A549 (cell line): ENCODE measurements around the gene DDX59. TPM values are rescaled to one million over a fixed set of nuclear protein-coding genes. Genes with fewer than 3 reads are reported as not detected.

Source experiments
- ATAC-seq, 2 experiments: fragments of 200-7000 bp in 1 of 2; fragments of >200 bp in 1 of 2; cut with Nextera tagmentation in 1 of 2; cut with Tn5 transposase in 1 of 2; 3 replicates each; pipeline versions ENCODE4 v1.8.0 to v1.9.1; 2018 to 2020; ENCODE audit warnings: mild to moderate bottlenecking in 1 of 2, moderate library complexity in 1 of 2
- CTCF ChIA-PET: fragments of 300-600 bp; sonication (Branson Sonifier 250); formaldehyde crosslinking; extraction: SDS; loops from one replicate; lab custom pipeline; 2021; ENCODE audit warnings: antibody characterized with exemption, inconsistent platforms; lab: Yijun Ruan, JAX
- POLR2A ChIA-PET: fragments of 350-600 bp; formaldehyde crosslinking; extraction: SDS; loops from one replicate; lab custom pipeline; 2021; ENCODE audit warnings: antibody characterized with exemption, inconsistent platforms; lab: Yijun Ruan, JAX
- DNase-seq, 2 experiments: peaks; one replicate each; pipeline versions ENCODE4 v3.0.0 to v3.0.0-alpha.2; 2011 to 2016; ENCODE audit warnings: low read depth in 1 of 2, low spot score in 1 of 2
- FAIRE-seq: peaks from 2 replicates; lab custom pipeline; 2011; peaks lifted over from hg19 to GRCh38; lab: Jason Lieb, UNC
- H3K27ac ChIP-seq, 2 experiments: fragments of >200 bp; sonication (Bioruptor Twin); formaldehyde crosslinking; 3 replicates each; pipeline ENCODE4 v1.5.1; 2016 to 2017
- H3K4me1 ChIP-seq: fragments of >200 bp; sonication (Bioruptor Twin); formaldehyde crosslinking; 3 replicates; pipeline ENCODE4 v1.6.1; 2016
- H3K4me2 ChIP-seq: fragments of >200 bp; sonication (Bioruptor Twin); formaldehyde crosslinking; 3 replicates; pipeline ENCODE4 v1.6.1; 2016
- H3K4me3 ChIP-seq: fragments of >200 bp; sonication (Bioruptor Twin); formaldehyde crosslinking; 3 replicates; pipeline ENCODE4 v1.5.1; 2016
- H3K9me3 ChIP-seq: fragments of >200 bp; sonication (Bioruptor Twin); formaldehyde crosslinking; 3 replicates; pipeline ENCODE4 v1.6.1; 2016
- E2F6 ChIP-seq: IDR thresholded peaks from 2 replicates; pipeline ENCODE4 v1.6.1; 2012; ENCODE audit warnings: low read depth, borderline replicate concordance
- EHMT2 ChIP-seq: fragments of 200-600 bp; sonication (generic); IDR thresholded peaks from 2 replicates; pipeline ENCODE4 v1.6.1; 2016; ENCODE audit warnings: antibody characterized with exemption, low read depth, mild to moderate bottlenecking, moderate library complexity
- ELK1 ChIP-seq: fragments of 150-350 bp; IDR thresholded peaks from 2 replicates; pipeline ENCODE4 v1.6.1; 2014; ENCODE audit warnings: low read depth, mild to moderate bottlenecking, low read length
- EP300 ChIP-seq, 2 experiments: fragments of >200 bp; sonication (Bioruptor Twin); formaldehyde crosslinking; IDR thresholded peaks; 2 replicates in 1 of 2; 3 replicates in 1 of 2; pipeline ENCODE4 v1.6.1; 2016 to 2017
- ESRRA ChIP-seq: fragments of 150-350 bp; IDR thresholded peaks from 2 replicates; pipeline ENCODE4 v1.6.1; 2014; ENCODE audit warnings: mild to moderate bottlenecking, low read length, borderline replicate concordance
- HDAC2 ChIP-seq: fragments of 200-600 bp; sonication (generic); IDR thresholded peaks from 2 replicates; pipeline ENCODE4 v1.6.1; 2016
- HEYL ChIP-seq: fragments of 250-450 bp; sonication (Bioruptor Pico); IDR thresholded peaks from 2 replicates; pipeline ENCODE4 v1.8.0; 2021; ENCODE audit warnings: mild to moderate bottlenecking, moderate library complexity
- JUNB ChIP-seq: fragments of >200 bp; sonication (Bioruptor Twin); formaldehyde crosslinking; IDR thresholded peaks from 2 replicates; pipeline ENCODE4 v1.6.1; 2016
- KDM5A ChIP-seq: fragments of 200-600 bp; sonication (generic); IDR thresholded peaks from 2 replicates; pipeline ENCODE4 v1.6.1; 2016; ENCODE audit warnings: antibody characterized with exemption, mild to moderate bottlenecking
- NR3C1 ChIP-seq: fragments of >200 bp; sonication (Bioruptor Twin); formaldehyde crosslinking; IDR thresholded peaks from 3 replicates; pipeline ENCODE4 v1.6.1; 2017
- PBX3 ChIP-seq: IDR thresholded peaks from 2 replicates; pipeline ENCODE4 v1.6.1; 2012
- REST ChIP-seq: fragments of 200-600 bp; sonication (generic); IDR thresholded peaks from 2 replicates; pipeline ENCODE4 v1.6.1; 2016; ENCODE audit warnings: antibody characterized with exemption, mild to moderate bottlenecking, moderate library complexity
- SMC3 ChIP-seq: fragments of >200 bp; sonication (Bioruptor Twin); formaldehyde crosslinking; IDR thresholded peaks from 3 replicates; pipeline ENCODE4 v1.6.1; 2018; ENCODE audit warnings: inconsistent platforms
- TFCP2L1 ChIP-seq: fragments of 250-450 bp; sonication (Bioruptor Pico); IDR thresholded peaks from 2 replicates; pipeline ENCODE4 v1.5.0; 2021; ENCODE audit warnings: mild to moderate bottlenecking
- ZFP36 ChIP-seq: fragments of 450-650 bp; IDR thresholded peaks from 2 replicates; pipeline ENCODE4 v1.6.1; 2014; ENCODE audit warnings: borderline replicate concordance; ENCODE audit not compliant: partially characterized antibody
- WGBS: methylation state at CpG from one replicate; pipeline ENCODE4 v1.1.6; 2017; ENCODE audit errors: missing lambda C conversion rate; 5-methylcytosine and 5-hydroxymethylcytosine counted together
- polyA plus RNA-seq, 4 experiments: library from polyadenylated mRNA; depleted of rRNA in 3 of 4; stranded (reverse); fragments of >200 nt; fragmentation: RNase III in 1 of 4; extraction: RNeasy Plus Mini Kit Qiagen cat#74134 plus additional on column Dnase treatment in 1 of 4; gene quantifications; 2 replicates in 3 of 4; 3 replicates in 1 of 4; pipeline ENCODE4 v1.2.3, GENCODE V29; 2011 to 2017
- TF ChIP-seq, protein P1 (sequence below): fragments of >200 bp; sonication (Bioruptor Twin); formaldehyde crosslinking; IDR thresholded peaks from 3 replicates; pipeline ENCODE4 v1.5.1; 2016
- TF ChIP-seq, protein P2 (sequence below): fragments of >200 bp; sonication (Bioruptor Twin); formaldehyde crosslinking; IDR thresholded peaks from 3 replicates; pipeline ENCODE4 v1.6.1; 2016

Gene DDX59
- polyA plus RNA-seq, 2 of the 4 experiments (the other 2 are of a cell fraction) = 16.6 to 42.9 TPM

GRCh38 chr1:200619894-200620272, 49.8 kb downstream of the DDX59 start:
- POLR2A ChIA-PET = no interaction called here
- H3K27ac ChIP-seq = peak overlapping the region; percentile 79 to 91
- CTCF ChIA-PET = interaction anchor here (0.7 to 6.5 kb wide), 2 partner anchors 181 to 275 kb away, joined by 3 to 68 read pairs; partner anchors contain the start of gene INAVA
- DNase-seq = no peak
- peak overlapping the region; percentile 86 for H3K4me3 ChIP-seq
- no peak for TF ChIP-seq E2F6
- peak overlapping the region; percentile 75 for H3K4me2 ChIP-seq
- H3K9me3 ChIP-seq = no peaks in the 10 kb centered on the region
- peaks cover 9% of the 10 kb centered on the region; the same call in 2 of the 3 replicates for H3K4me1 ChIP-seq
- 3% methylated on average over 6 of the region's 6 CpGs for WGBS
- FAIRE-seq = no peak
- ATAC-seq = no peak

GRCh38 chr1:200610846-200611245, 58.9 kb downstream of the DDX59 start:
- H3K27ac ChIP-seq = no peak overlapping the region
- no peak for FAIRE-seq
- no peak overlapping the region for H3K4me2 ChIP-seq
- 83% methylated on average over 2 of the region's 2 CpGs for WGBS
- no peaks in the 10 kb centered on the region for H3K4me1 ChIP-seq
- TF ChIP-seq HEYL (CRISPR knock-in tag) (no peak), EP300 (IDR thresholded peaks at IDR 0.05) (no peak), ESRRA (no peak), ZFP36 (no peak), EHMT2 (no peak), ELK1 (no peak), KDM5A (no peak), JUNB (no peak), PBX3 (no peak), REST (no peak), HDAC2 (no peak), TFCP2L1 (no peak), NR3C1 (no peak), SMC3 (no peak)
- TF ChIP-seq, protein P1, sequence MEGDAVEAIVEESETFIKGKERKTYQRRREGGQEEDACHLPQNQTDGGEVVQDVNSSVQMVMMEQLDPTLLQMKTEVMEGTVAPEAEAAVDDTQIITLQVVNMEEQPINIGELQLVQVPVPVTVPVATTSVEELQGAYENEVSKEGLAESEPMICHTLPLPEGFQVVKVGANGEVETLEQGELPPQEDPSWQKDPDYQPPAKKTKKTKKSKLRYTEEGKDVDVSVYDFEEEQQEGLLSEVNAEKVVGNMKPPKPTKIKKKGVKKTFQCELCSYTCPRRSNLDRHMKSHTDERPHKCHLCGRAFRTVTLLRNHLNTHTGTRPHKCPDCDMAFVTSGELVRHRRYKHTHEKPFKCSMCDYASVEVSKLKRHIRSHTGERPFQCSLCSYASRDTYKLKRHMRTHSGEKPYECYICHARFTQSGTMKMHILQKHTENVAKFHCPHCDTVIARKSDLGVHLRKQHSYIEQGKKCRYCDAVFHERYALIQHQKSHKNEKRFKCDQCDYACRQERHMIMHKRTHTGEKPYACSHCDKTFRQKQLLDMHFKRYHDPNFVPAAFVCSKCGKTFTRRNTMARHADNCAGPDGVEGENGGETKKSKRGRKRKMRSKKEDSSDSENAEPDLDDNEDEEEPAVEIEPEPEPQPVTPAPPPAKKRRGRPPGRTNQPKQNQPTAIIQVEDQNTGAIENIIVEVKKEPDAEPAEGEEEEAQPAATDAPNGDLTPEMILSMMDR = no peak
- TF ChIP-seq, protein P2, sequence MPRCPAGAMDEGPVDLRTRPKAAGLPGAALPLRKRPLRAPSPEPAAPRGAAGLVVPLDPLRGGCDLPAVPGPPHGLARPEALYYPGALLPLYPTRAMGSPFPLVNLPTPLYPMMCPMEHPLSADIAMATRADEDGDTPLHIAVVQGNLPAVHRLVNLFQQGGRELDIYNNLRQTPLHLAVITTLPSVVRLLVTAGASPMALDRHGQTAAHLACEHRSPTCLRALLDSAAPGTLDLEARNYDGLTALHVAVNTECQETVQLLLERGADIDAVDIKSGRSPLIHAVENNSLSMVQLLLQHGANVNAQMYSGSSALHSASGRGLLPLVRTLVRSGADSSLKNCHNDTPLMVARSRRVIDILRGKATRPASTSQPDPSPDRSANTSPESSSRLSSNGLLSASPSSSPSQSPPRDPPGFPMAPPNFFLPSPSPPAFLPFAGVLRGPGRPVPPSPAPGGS = no peak
- ChIA-PET CTCF (interaction anchor here (0.6 to 1.3 kb wide), 3 partner anchors 11 to 293 kb away, joined by 3 to 6 read pairs (median 3); no protein-coding TSS in a partner anchor), POLR2A (no interaction called here)
- H3K9me3 ChIP-seq = no peaks in the 10 kb centered on the region
- no peak for DNase-seq
- no peak overlapping the region for H3K4me3 ChIP-seq
- no peak; a peak in 1 of 6 replicates for ATAC-seq
